HG03342 (cell line): ENCODE results near the gene ARHGEF38.
"Not testable (repeated sequence)": the region's sequence is repeated elsewhere in the genome, so short reads cannot be mapped to it uniquely, and the experiment has no call there.

Experiments
- ATAC-seq: cut with Tn5 transposase; IDR thresholded peaks from one replicate; pipeline ENCODE4 v1.9.1; 2021; ENCODE audit warnings: mild to moderate bottlenecking, moderate library complexity; ENCODE audit not compliant: unreplicated experiment

The ARHGEF38 gene

GRCh38 chr4:105607876-105608275 is 55.5 kb downstream of the ARHGEF38 start:
- ATAC-seq = no peak

GRCh38 chr4:105609819-105610218 is 57.4 kb downstream of the ARHGEF38 start:
- ATAC-seq = not testable (repeated sequence)

- no peak for ATAC-seq
Measured at GRCh38 chr4:105613306-105613705, 60.9 kb downstream of the ARHGEF38 start.

- no peak for ATAC-seq
Measured at GRCh38 chr4:105619188-105619931, 66.9 kb downstream of the ARHGEF38 start.

- no peak for ATAC-seq
Measured at GRCh38 chr4:105620640-105621323, 68.4 kb downstream of the ARHGEF38 start.

GRCh38 chr4:105622269-105622668 is 69.8 kb downstream of the ARHGEF38 start:
- no peak for ATAC-seq

GRCh38 chr4:105623099-105623498 is 70.7 kb downstream of the ARHGEF38 start:
- ATAC-seq = no peak

- peak; percentile 77 for ATAC-seq
Measured at GRCh38 chr4:105624530-105624929, 72.1 kb downstream of the ARHGEF38 start.

GRCh38 chr4:105625214-105625613 is 72.8 kb downstream of the ARHGEF38 start:
- ATAC-seq = no peak

GRCh38 chr4:105626846-105627245 is 74.4 kb downstream of the ARHGEF38 start:
- no peak for ATAC-seq

- ATAC-seq = no peak
Measured at GRCh38 chr4:105627620-105628019, 75.2 kb downstream of the ARHGEF38 start.

- no peak for ATAC-seq
Measured at GRCh38 chr4:105630670-105631655, 78.5 kb downstream of the ARHGEF38 start.

GRCh38 chr4:105631818-105632400 is 79.5 kb downstream of the ARHGEF38 start:
- no peak for ATAC-seq

GRCh38 chr4:105632599-105632998 is 80.2 kb downstream of the ARHGEF38 start:
- ATAC-seq = no peak

GRCh38 chr4:105633241-105633640 is 80.8 kb downstream of the ARHGEF38 start:
- ATAC-seq = no peak

GRCh38 chr4:105634402-105635080 is 82.1 kb downstream of the ARHGEF38 start:
- ATAC-seq = no peak

GRCh38 chr4:105637408-105638176 is 85.2 kb downstream of the ARHGEF38 start:
- peak; percentile 84 for ATAC-seq

- ATAC-seq = no peak
Measured at GRCh38 chr4:105641845-105642244, 89.4 kb downstream of the ARHGEF38 start.

GRCh38 chr4:105644257-105644656 is 91.8 kb downstream of the ARHGEF38 start:
- ATAC-seq = no peak
